CD14-positive monocyte (primary cell): ENCODE results near the gene ELAVL2. TPM values are rescaled to one million over a fixed set of nuclear protein-coding genes. Genes with fewer than 3 reads are reported as not detected.
A peak's percentile ranks its signal among the peaks of the same experiment; 100 is the strongest.

Experiments used
- DNase-seq, 3 donors: peaks; one replicate each; pipeline ENCODE4 v3.0.0-alpha.2; 2011 to 2022
- H2AFZ ChIP-seq: 2 replicates; pipeline ENCODE4 v1.6.0; 2012; ENCODE audit warnings: mild to moderate bottlenecking, low read depth, low read length, inconsistent platforms; ENCODE audit not compliant: insufficient read depth, poor library complexity, severe bottlenecking
- H3K27ac ChIP-seq, 2 donors: 1 replicate in 1 of 2; 2 replicates in 1 of 2; pipeline ENCODE4 v1.5.1; 2012 to 2013; ENCODE audit warnings: low read length in 2 of 2, control low read depth in 1 of 2, inconsistent platforms in 1 of 2, low read depth in 1 of 2, mild to moderate bottlenecking in 1 of 2
- H3K27me3 ChIP-seq, 2 donors: one replicate each; pipeline versions ENCODE4 v1.6.0 to v1.6.1; 2011 to 2013; ENCODE audit warnings: low read length in 2 of 2; ENCODE audit not compliant: control insufficient read depth in 2 of 2, insufficient read depth in 2 of 2
- H3K36me3 ChIP-seq, 2 donors: replicated peaks in 1 of 2; 1 replicate in 1 of 2; 2 replicates in 1 of 2; pipeline versions ENCODE4 v1.5.1 to v1.6.1; 2012 to 2013; ENCODE audit warnings: low read length in 2 of 2, control low read depth in 1 of 2, inconsistent platforms in 1 of 2, mild to moderate bottlenecking in 1 of 2; ENCODE audit not compliant: insufficient read depth in 2 of 2, control insufficient read depth in 1 of 2
- H3K4me1 ChIP-seq, 2 donors: 1 replicate in 1 of 2; 2 replicates in 1 of 2; pipeline versions ENCODE4 v1.5.1 to v1.6.1; 2012 to 2013; ENCODE audit warnings: low read length in 2 of 2, control low read depth in 1 of 2, inconsistent platforms in 1 of 2, mild to moderate bottlenecking in 1 of 2, moderate library complexity in 1 of 2; ENCODE audit not compliant: insufficient read depth in 2 of 2, control insufficient read depth in 1 of 2
- H3K4me2 ChIP-seq: replicated peaks from 2 replicates; pipeline ENCODE3; 2012; ENCODE audit warnings: low read length, moderate library complexity, mild to moderate bottlenecking; ENCODE audit not compliant: poor library complexity, severe bottlenecking; ENCODE audit errors: extremely low read depth
- H3K4me3 ChIP-seq, 3 experiments: fragments of 200-600 bp in 1 of 3; sonication (generic) in 1 of 3; replicated peaks in 1 of 3; 1 replicate in 2 of 3; 2 replicates in 1 of 3; pipeline ENCODE4 v1.5.1; 2011 to 2013; ENCODE audit warnings: low read length in 3 of 3, mild to moderate bottlenecking in 3 of 3, control low read depth in 2 of 3, low read depth in 2 of 3, inconsistent platforms in 1 of 3, moderate library complexity in 1 of 3
- H3K79me2 ChIP-seq: 2 replicates; pipeline ENCODE4 v1.6.0; 2012; ENCODE audit warnings: mild to moderate bottlenecking, control low read depth, inconsistent platforms, low read length, moderate library complexity; ENCODE audit not compliant: insufficient read depth
- H3K9ac ChIP-seq: 2 replicates; pipeline ENCODE4 v1.6.0; 2017; ENCODE audit warnings: low read length, mild to moderate bottlenecking; ENCODE audit not compliant: insufficient read depth, poor library complexity, severe bottlenecking
- H3K9me3 ChIP-seq, 2 donors: replicated peaks in 1 of 2; 1 replicate in 1 of 2; 2 replicates in 1 of 2; pipeline versions ENCODE4 v1.5.1 to v1.6.1; 2012 to 2013; ENCODE audit warnings: low read length in 2 of 2, control low read depth in 1 of 2; ENCODE audit not compliant: control insufficient read depth in 1 of 2, insufficient read depth in 1 of 2
- H4K20me1 ChIP-seq: 2 replicates; pipeline ENCODE4 v1.6.0; 2012; ENCODE audit warnings: mild to moderate bottlenecking, low read length, control low read depth, moderate library complexity; ENCODE audit not compliant: insufficient read depth
- H3K27ac Mint-ChIP-seq, 7 donors: one replicate each; pipeline ENCODE4 v1.8.0; 2020; ENCODE audit warnings: mild to moderate bottlenecking in 7 of 7, mixed read lengths in 7 of 7, moderate library complexity in 6 of 7, inconsistent platforms in 2 of 7
- H3K27me3 Mint-ChIP-seq, 3 donors: one replicate each; pipeline ENCODE4 v1.8.0; 2021 to 2022; ENCODE audit warnings: low read depth in 3 of 3, mild to moderate bottlenecking in 3 of 3, mixed read lengths in 3 of 3, moderate library complexity in 3 of 3, inconsistent platforms in 1 of 3
- H3K36me3 Mint-ChIP-seq, 2 donors: one replicate each; pipeline ENCODE4 v1.8.0; 2020; ENCODE audit warnings: mixed read lengths in 2 of 2, inconsistent platforms in 1 of 2, mild to moderate bottlenecking in 1 of 2
- H3K4me1 Mint-ChIP-seq: one replicate; pipeline ENCODE4 v1.8.0; 2020; ENCODE audit warnings: mild to moderate bottlenecking, mixed read lengths
- H3K4me3 Mint-ChIP-seq, 2 donors: one replicate each; pipeline ENCODE4 v1.8.0; 2020; ENCODE audit warnings: mild to moderate bottlenecking in 2 of 2, mixed read lengths in 2 of 2, moderate library complexity in 1 of 2
- H3K9me3 Mint-ChIP-seq, 7 donors: one replicate each; pipeline ENCODE4 v1.8.0; 2020 to 2022; ENCODE audit warnings: mixed read lengths in 7 of 7, mild to moderate bottlenecking in 6 of 7, moderate library complexity in 6 of 7, inconsistent platforms in 2 of 7
- CTCF ChIP-seq: fragments of 200-600 bp; IDR thresholded peaks from one replicate; pipeline ENCODE4 v1.8.0; 2022; ENCODE audit warnings: antibody characterized with exemption, mild to moderate bottlenecking
- WGBS: methylation state at CpG from one replicate; pipeline ENCODE4 v1.1.5; 2013; ENCODE audit warnings: missing lambda C conversion rate; ENCODE audit not compliant: insufficient coverage; 5-methylcytosine and 5-hydroxymethylcytosine counted together
- intact Hi-C, 2 donors: fragments of 100-400 bp; cut with micrococcal nuclease; formaldehyde crosslinking; loops; one replicate each; pipeline versions ENCODE4 v1.15.0 to v1.15.1; 2023
- polyA plus RNA-seq, 3 donors: library from polyadenylated mRNA; depleted of rRNA in 1 of 3; unstranded in 2 of 3; stranded (reverse) in 1 of 3; fragments of 300-500 nt in 2 of 3; fragments of >200 nt in 1 of 3; fragmentation: Illumina TruSeq in 2 of 3; gene quantifications; 1 replicate in 2 of 3; 2 replicates in 1 of 3; pipeline ENCODE4 v1.2.3, GENCODE V29; 2012 to 2021

The ELAVL2 gene
- polyA plus RNA-seq, 3 donors = not detected

- H2AFZ ChIP-seq = no peak overlapping the region
- no peaks in the 10 kb centered on the region for H3K36me3 Mint-ChIP-seq
- H3K36me3 ChIP-seq = no peaks in the 10 kb centered on the region
- H3K4me3 ChIP-seq = no peak overlapping the region
- H3K27ac ChIP-seq = no peak overlapping the region
- H4K20me1 ChIP-seq = no peaks in the 10 kb centered on the region
- peaks cover 7 to 30% (median 19%) of the 10 kb centered on the region in 7 donors for H3K9me3 Mint-ChIP-seq
- no peak overlapping the region for H3K9ac ChIP-seq
- no peak overlapping the region for H3K27ac Mint-ChIP-seq
- H3K4me3 Mint-ChIP-seq = peak overlapping the region in 1 of 2 donors; percentile 83
- H3K4me1 ChIP-seq = no peaks in the 10 kb centered on the region
- WGBS = 4% methylated on average over 79 of the region's 80 CpGs
- peaks cover 18 to 48% of the 10 kb centered on the region in 2 donors for H3K9me3 ChIP-seq
- no peaks in the 10 kb centered on the region for H3K79me2 ChIP-seq
- TF ChIP-seq CTCF = no peak
- intact Hi-C loops = no loop called here
- peaks cover 46 to 65% of the 10 kb centered on the region in 2 donors for H3K27me3 ChIP-seq
- no peak for DNase-seq
- peaks cover 26 to 44% (median 28%) of the 10 kb centered on the region in 3 donors for H3K27me3 Mint-ChIP-seq
- H3K4me1 Mint-ChIP-seq = no peaks in the 10 kb centered on the region
- no peak overlapping the region for H3K4me2 ChIP-seq
These were observed 5.3 kb downstream of the ELAVL2 start for GRCh38 chr9:23820451-23821374.

DNA sequence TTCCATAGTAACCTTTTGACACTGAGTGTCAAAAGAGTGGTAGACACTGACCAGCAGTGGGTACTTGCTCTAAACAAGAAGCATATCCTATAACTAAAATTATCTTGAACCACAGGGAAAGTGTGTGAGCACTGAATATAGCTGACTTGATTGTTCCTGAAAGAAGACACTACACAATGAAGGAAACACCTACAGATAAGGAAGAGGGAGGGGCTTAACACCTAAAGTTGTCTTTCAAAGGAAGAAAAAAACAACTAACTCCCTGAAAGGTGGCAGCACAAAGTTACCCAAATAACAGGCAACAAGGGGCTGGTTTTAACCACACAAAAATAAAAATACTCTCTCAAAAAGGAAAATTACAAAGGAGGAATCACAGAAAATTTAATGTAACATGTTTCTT lies 6.6 kb downstream of the ELAVL2 start:
- TF ChIP-seq CTCF = no peak
- no peaks in the 10 kb centered on the region for H3K4me1 ChIP-seq
- peaks cover 38 to 52% of the 10 kb centered on the region in 2 donors for H3K27me3 ChIP-seq
- H3K4me3 ChIP-seq = no peak overlapping the region
- no peaks in the 10 kb centered on the region for H3K79me2 ChIP-seq
- H3K27ac ChIP-seq = no peak overlapping the region
- H3K9me3 Mint-ChIP-seq = peaks cover 7 to 30% (median 18%) of the 10 kb centered on the region in 7 donors
- no peaks in the 10 kb centered on the region for H4K20me1 ChIP-seq
- no peaks in the 10 kb centered on the region for H3K36me3 Mint-ChIP-seq
- no peak for DNase-seq
- no peak overlapping the region for H3K9ac ChIP-seq
- H3K4me3 Mint-ChIP-seq = no peak overlapping the region
- peaks cover 26 to 44% (median 28%) of the 10 kb centered on the region in 3 donors for H3K27me3 Mint-ChIP-seq
- peaks cover 12 to 35% of the 10 kb centered on the region in 2 donors for H3K9me3 ChIP-seq
- H3K27ac Mint-ChIP-seq = no peak overlapping the region
- H3K4me1 Mint-ChIP-seq = no peaks in the 10 kb centered on the region
- intact Hi-C loops = no loop called here
- no peak overlapping the region for H3K4me2 ChIP-seq
- H2AFZ ChIP-seq = no peak overlapping the region
- H3K36me3 ChIP-seq = no peaks in the 10 kb centered on the region
